Inflammatory macrophage treated with lipopolysaccharide for 1 hour (primary cell): Measurements from ENCODE around the gene FHAD1.

Experiments
- DNase-seq, 2 donors: peaks; one replicate each; pipeline ENCODE4 v3.0.0-alpha.2; 2020 to 2022

FHAD1 gene

DNA sequence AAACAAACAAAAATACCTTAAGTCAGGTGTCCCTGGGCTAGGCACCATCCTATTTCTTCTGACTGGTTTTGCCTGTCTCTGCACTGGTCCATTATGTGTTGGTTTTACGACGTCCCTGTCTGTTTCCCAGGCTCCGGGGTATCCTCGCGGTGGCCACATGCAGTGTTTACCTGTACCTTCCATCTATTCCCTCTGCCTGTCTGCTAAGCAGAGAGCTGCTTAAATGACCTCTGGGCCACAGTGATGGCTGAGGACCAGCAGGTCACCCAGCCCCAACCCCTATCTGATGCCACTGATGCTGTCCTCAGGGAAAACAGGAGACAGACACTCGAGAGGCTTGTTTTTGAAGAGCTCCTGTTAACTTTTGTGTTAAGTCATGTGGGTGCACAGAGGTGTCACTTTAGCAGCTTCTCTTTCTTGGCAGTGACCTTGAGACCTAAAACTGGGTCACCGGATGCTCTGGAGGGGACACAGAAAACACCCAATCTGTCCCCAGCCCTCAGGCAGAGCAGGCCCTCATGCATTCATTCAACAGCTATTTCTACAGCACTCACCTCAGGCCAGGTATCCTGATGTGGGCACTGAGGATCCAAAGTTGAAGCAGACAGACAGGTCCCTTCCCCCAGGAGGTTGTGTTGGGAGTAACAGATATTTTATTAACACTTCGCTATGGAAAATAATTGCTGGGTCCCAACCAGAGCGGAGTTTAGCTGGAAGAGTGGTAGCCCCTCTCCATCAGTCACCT is 158.3 kb downstream of the FHAD1 start:
- no peak for DNase-seq

DNA sequence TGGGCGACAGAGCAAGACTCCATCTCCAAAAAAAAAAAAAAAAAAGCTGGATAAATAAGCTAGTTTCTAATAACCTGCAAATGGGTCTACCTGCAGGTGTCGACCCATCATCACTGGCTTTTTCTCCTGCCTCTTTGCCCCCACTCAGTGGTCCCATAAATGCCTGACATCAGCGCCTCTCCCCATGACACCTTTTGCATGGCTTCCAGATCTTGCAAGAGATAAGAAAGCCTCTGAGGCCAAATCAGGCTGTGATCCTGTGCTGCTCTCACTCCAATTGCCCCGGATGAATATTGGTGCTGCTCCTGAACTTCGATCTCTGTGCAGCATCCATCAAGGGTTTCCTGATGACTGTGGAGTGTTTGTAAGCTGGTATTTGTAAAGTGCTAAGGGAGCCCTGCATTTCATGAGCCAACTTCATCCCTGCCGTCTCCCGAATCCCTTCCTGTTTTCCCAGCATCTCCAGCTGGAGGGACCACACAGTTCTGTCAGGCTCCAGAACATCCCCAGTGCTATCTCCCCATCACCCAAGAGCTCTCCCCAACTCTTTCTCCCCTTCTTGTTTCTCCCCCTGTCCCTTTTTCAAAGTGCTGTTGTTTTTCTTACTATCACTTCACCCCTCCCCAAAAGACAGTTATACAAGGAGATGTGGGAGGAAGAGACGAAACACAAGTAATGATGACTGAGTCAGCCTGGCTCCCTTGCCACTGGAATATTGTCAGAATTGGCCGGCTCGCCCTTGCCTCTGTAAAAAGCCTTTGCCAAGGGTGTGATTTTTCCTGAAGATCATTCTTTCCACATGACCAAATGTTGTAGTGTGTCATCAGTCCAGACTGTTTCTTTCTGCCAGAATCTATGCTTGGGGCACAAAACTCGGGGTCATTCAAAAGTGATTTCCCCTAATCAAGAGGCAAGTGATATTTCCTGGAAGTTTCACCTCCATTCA is 159.9 kb downstream of the FHAD1 start:
- DNase-seq = no peak

DNA sequence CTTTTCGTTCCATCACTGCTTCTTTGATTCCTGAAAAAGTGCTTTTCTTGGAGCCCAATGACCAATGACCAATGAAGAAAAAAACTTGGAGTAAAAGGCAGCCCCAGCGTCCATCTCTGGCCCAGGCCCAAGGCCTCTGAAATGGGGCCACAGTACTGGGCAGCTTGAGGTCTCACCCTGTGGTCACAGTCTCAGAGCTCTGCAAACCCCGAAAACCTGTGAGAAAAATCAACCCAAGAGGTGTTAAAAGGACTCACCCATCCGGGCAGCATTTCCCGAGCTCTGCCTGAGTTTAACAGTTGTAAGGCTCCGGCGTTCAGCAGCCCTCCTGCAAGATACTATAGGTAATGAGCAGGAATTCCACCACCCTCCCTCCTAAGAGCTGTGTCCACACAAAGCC is 160.6 kb downstream of the FHAD1 start:
- no peak for DNase-seq

GRCh38 chr1:15408890-15409387 is 161.9 kb downstream of the FHAD1 start:
- DNase-seq = no peak

DNA sequence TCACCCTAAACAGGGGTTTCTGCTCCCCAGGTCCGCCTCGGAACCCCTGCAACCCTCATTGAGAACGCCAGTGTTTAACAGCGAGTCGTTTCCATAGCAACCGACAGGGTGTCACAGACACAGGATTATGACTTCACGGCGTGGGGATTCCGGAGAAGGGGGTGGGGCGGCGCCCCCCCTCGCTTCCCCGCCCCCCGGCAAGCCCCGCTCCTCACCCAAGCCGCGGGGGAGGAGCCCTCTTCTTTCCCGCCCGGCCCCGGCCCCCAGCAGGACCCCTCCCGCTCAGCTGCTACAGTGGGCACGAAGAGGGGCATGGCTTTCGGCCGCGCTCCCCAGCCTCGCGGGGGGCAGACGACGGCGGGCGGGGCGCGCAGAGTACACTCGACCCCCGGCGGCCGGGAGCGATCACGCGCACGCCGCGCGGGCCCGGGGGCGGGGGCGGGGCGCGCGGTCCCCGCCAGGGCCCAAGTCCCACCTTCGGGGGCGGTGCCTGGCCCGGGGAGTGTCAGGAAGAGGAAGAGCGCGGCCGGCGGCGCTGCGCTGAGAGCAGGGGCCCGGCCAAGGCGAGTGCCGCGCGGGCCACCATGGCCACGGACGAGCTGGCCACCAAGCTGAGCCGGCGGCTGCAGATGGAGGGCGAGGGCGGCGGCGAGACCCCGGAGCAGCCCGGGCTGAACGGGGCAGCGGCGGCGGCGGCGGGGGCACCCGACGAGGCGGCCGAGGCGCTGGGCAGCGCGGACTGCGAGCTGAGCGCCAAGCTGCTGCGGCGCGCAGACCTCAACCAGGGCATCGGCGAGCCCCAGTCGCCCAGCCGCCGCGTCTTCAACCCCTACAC is 162.6 kb downstream of the FHAD1 start, which contains the start of gene EFHD2:
Gene EFHD2 (plus strand): TSS at position 501 of the 835 bp plus-strand sequence. CDS start 84 bp downstream, at position 585.
- peak; percentile 94 to 95 for DNase-seq

GRCh38 chr1:15410223-15410883 is 163.3 kb downstream of the FHAD1 start:
- no peak for DNase-seq

- no peak for DNase-seq
These were observed 163.8 kb downstream of the FHAD1 start for GRCh38 chr1:15410884-15411245.

GRCh38 chr1:15411593-15412137 is 164.6 kb downstream of the FHAD1 start:
- peak; percentile 94 to 98 for DNase-seq

- DNase-seq = no peak
These were observed 165.3 kb downstream of the FHAD1 start for GRCh38 chr1:15412175-15412800.

GRCh38 chr1:15412843-15413242 is 165.8 kb downstream of the FHAD1 start:
- no peak for DNase-seq

- DNase-seq = no peak
These were observed 166.8 kb downstream of the FHAD1 start for GRCh38 chr1:15413563-15414444.

GRCh38 chr1:15414445-15414983 is 167.5 kb downstream of the FHAD1 start:
- no peak for DNase-seq

- DNase-seq = peak; percentile 90 to 94
These were observed 170.3 kb downstream of the FHAD1 start for GRCh38 chr1:15417059-15417934.

GRCh38 chr1:15418806-15419515 is 171.9 kb downstream of the FHAD1 start:
- DNase-seq = no peak

GRCh38 chr1:15420853-15421465 is 173.9 kb downstream of the FHAD1 start:
- no peak for DNase-seq

GRCh38 chr1:15422871-15423270 is 175.8 kb downstream of the FHAD1 start:
- no peak for DNase-seq

- no peak for DNase-seq
These were observed 176.5 kb downstream of the FHAD1 start for GRCh38 chr1:15423355-15424077.
